B cell (primary cell): ENCODE results near the gene SLC10A4. TPM values are rescaled to one million over a fixed set of nuclear protein-coding genes. Genes with fewer than 3 reads are reported as not detected.

Experiments
- ATAC-seq: fragments of 200-7000 bp; cut with Tn5 transposase; one replicate; pipeline ENCODE4 v1.10.0; 2021; ENCODE audit warnings: low read depth, mild to moderate bottlenecking, moderate number of reproducible peaks, moderate library complexity
- CTCF ChIA-PET: fragments of 350-600 bp; sonication (Branson Sonifier 250); formaldehyde crosslinking; loops from one replicate; lab custom pipeline; 2021; ENCODE audit warnings: antibody characterized with exemption, inconsistent platforms; lab: Charles Lee
- POLR2A ChIA-PET: fragments of 350-600 bp; sonication (Branson Sonifier 250); formaldehyde crosslinking; loops from one replicate; lab custom pipeline; 2021; ENCODE audit warnings: antibody characterized with exemption; lab: Charles Lee
- DNase-seq: peaks from one replicate; pipeline ENCODE4 v3.0.0; 2013
- H2AFZ ChIP-seq: 2 replicates; pipeline ENCODE4 v1.6.1; 2012; ENCODE audit warnings: mild to moderate bottlenecking, low read depth, low read length; ENCODE audit not compliant: insufficient read depth, poor library complexity, severe bottlenecking
- H3K27ac ChIP-seq, 2 donors: 1 replicate in 1 of 2; 2 replicates in 1 of 2; pipeline ENCODE4 v1.5.1; 2012 to 2013; ENCODE audit warnings: low read length in 2 of 2, mild to moderate bottlenecking in 2 of 2, moderate library complexity in 1 of 2
- H3K27me3 ChIP-seq, 4 experiments: fragments of 200-600 bp in 1 of 4; sonication (generic) in 1 of 4; replicated peaks in 1 of 4; 1 replicate in 2 of 4; 2 replicates in 2 of 4; pipeline versions ENCODE4 v1.6.1 to v1.7.0; 2013 to 2016; ENCODE audit warnings: low read length in 3 of 4, mild to moderate bottlenecking in 2 of 4, mixed read lengths in 1 of 4, moderate library complexity in 1 of 4; ENCODE audit not compliant: insufficient read depth in 4 of 4, control insufficient read depth in 3 of 4; ENCODE audit errors: control extremely low read depth in 1 of 4
- H3K36me3 ChIP-seq, 2 experiments: replicated peaks in 1 of 2; 1 replicate in 1 of 2; 2 replicates in 1 of 2; pipeline versions ENCODE4 v1.6.1 to v1.7.1; 2013; ENCODE audit warnings: low read length in 1 of 2; ENCODE audit not compliant: insufficient read depth in 2 of 2, control insufficient read depth in 1 of 2; ENCODE audit errors: control extremely low read depth in 1 of 2, extremely low read depth in 1 of 2
- H3K4me1 ChIP-seq, 2 donors: fragments of 200-600 bp in 1 of 2; sonication (generic) in 1 of 2; 1 replicate in 1 of 2; 2 replicates in 1 of 2; pipeline versions ENCODE4 v1.5.1 to v1.6.1; 2013 to 2017; ENCODE audit warnings: low read length in 2 of 2; ENCODE audit not compliant: control insufficient read depth in 2 of 2, insufficient read depth in 2 of 2
- H3K4me2 ChIP-seq: replicated peaks from 2 replicates; pipeline ENCODE3; 2012; ENCODE audit warnings: mild to moderate bottlenecking, low read depth, low read length; ENCODE audit not compliant: poor library complexity, severe bottlenecking
- H3K4me3 ChIP-seq, 5 experiments: fragments of 200-600 bp in 1 of 5; sonication (generic) in 1 of 5; 1 replicate in 3 of 5; 2 replicates in 2 of 5; pipeline versions ENCODE4 v1.5.1 to v1.7.0; 2011 to 2016; ENCODE audit warnings: low read length in 4 of 5, mild to moderate bottlenecking in 4 of 5, low read depth in 2 of 5, control low read depth in 1 of 5, moderate library complexity in 1 of 5; ENCODE audit not compliant: insufficient read depth in 1 of 5; ENCODE audit errors: control extremely low read depth in 1 of 5, extremely low read depth in 1 of 5
- H3K79me2 ChIP-seq: fragments of 200-600 bp; sonication (generic); one replicate; pipeline ENCODE4 v1.6.0; 2016; ENCODE audit warnings: low read length; ENCODE audit not compliant: control insufficient read depth, insufficient read depth
- H3K9ac ChIP-seq: fragments of 200-600 bp; sonication (generic); 2 replicates; pipeline ENCODE4 v1.6.1; 2017; ENCODE audit warnings: mild to moderate bottlenecking, low read length, moderate library complexity
- H3K9me3 ChIP-seq, 3 donors: one replicate each; pipeline versions ENCODE4 v1.6.1 to v1.7.1; 2013; ENCODE audit warnings: low read length in 2 of 3; ENCODE audit not compliant: control insufficient read depth in 2 of 3, insufficient read depth in 1 of 3; ENCODE audit errors: control extremely low read depth in 1 of 3
- H4K20me1 ChIP-seq: 2 replicates; pipeline ENCODE4 v1.6.0; 2012; ENCODE audit warnings: mild to moderate bottlenecking, low read length; ENCODE audit not compliant: insufficient read depth, control insufficient read depth, poor library complexity, severe bottlenecking
- H3K27ac Mint-ChIP-seq: one replicate; pipeline ENCODE4 v1.8.0; 2021; ENCODE audit warnings: mixed read lengths
- H3K27me3 Mint-ChIP-seq: one replicate; pipeline ENCODE4 v1.8.0; 2021; ENCODE audit warnings: mixed read lengths
- H3K4me1 Mint-ChIP-seq: one replicate; pipeline ENCODE4 v1.8.0; 2021; ENCODE audit warnings: mixed read lengths
- H3K4me3 Mint-ChIP-seq: one replicate; pipeline ENCODE4 v1.8.0; 2021; ENCODE audit warnings: mixed read lengths
- H3K9me3 Mint-ChIP-seq: one replicate; pipeline ENCODE4 v1.8.0; 2022; ENCODE audit warnings: mixed read lengths; ENCODE audit not compliant: insufficient read depth
- EZH2 ChIP-seq: IDR thresholded peaks from 2 replicates; pipeline ENCODE4 v1.6.1; 2012; ENCODE audit warnings: borderline replicate concordance, low read depth, mild to moderate bottlenecking, moderate library complexity, low read length; ENCODE audit not compliant: insufficient read depth, poor library complexity, severe bottlenecking
- WGBS: methylation state at CpG from one replicate; pipeline ENCODE4 v1.1.5; 2013; ENCODE audit warnings: missing lambda C conversion rate; ENCODE audit not compliant: insufficient coverage; 5-methylcytosine and 5-hydroxymethylcytosine counted together
- intact Hi-C: fragments of 100-400 bp; cut with micrococcal nuclease; formaldehyde crosslinking; loops from one replicate; pipeline ENCODE4 v1.10.0; 2022
- polyA plus RNA-seq: library from polyadenylated mRNA; depleted of rRNA; stranded (reverse); fragments of >200 nt; gene quantifications from 2 replicates; pipeline ENCODE4 v1.2.3, GENCODE V29; 2012
- total RNA-seq, 2 donors: library from RNA; stranded (reverse); fragments of 120-200 nt in 1 of 2; gene quantifications; 1 replicate in 1 of 2; 2 replicates in 1 of 2; pipeline versions ENCODE4 v1.2.3 to v1.2.4, GENCODE V29; 2013 to 2022
- TF ChIP-seq, protein P1 (sequence below): fragments of 200-600 bp; IDR thresholded peaks from one replicate; pipeline ENCODE4 v1.8.0; 2022; ENCODE audit warnings: antibody characterized with exemption, mild to moderate bottlenecking

The SLC10A4 gene
- total and polyA plus RNA-seq, 2 donors (not counting 1 experiment from before 2014, with no cell fraction given) = 0.07 to 0.25 TPM

DNA sequence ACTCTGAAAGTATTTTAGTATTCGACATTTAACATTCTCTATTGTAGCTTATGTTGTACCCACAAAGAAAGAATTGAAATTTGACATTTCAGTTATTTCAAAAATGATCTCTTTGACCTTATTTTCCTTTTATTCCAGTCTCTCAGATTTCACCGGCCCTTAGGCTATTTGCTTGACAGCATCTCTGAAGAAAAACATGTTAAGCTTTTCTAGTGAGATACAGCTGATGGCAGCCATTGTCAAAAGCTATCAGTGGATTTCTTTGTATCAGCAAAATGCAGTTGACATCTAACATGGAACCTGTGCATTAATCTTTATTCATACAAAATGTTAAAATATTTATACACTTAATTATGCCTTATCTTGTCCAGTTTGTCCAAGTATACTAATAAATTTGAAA is 23.6 kb downstream of the SLC10A4 start:
- no peak overlapping the region for H3K4me3 Mint-ChIP-seq
- 100% methylated on average over 1 of the region's 2 CpGs for WGBS
- ATAC-seq (no peak), DNase-seq (no peak)
- H3K4me1 ChIP-seq = no peaks in the 10 kb centered on the region
- H3K27me3 Mint-ChIP-seq = no peaks in the 10 kb centered on the region
- no peak for TF ChIP-seq EZH2
- TF ChIP-seq, protein P1, sequence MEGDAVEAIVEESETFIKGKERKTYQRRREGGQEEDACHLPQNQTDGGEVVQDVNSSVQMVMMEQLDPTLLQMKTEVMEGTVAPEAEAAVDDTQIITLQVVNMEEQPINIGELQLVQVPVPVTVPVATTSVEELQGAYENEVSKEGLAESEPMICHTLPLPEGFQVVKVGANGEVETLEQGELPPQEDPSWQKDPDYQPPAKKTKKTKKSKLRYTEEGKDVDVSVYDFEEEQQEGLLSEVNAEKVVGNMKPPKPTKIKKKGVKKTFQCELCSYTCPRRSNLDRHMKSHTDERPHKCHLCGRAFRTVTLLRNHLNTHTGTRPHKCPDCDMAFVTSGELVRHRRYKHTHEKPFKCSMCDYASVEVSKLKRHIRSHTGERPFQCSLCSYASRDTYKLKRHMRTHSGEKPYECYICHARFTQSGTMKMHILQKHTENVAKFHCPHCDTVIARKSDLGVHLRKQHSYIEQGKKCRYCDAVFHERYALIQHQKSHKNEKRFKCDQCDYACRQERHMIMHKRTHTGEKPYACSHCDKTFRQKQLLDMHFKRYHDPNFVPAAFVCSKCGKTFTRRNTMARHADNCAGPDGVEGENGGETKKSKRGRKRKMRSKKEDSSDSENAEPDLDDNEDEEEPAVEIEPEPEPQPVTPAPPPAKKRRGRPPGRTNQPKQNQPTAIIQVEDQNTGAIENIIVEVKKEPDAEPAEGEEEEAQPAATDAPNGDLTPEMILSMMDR = no peak
- H3K9me3 Mint-ChIP-seq = no peaks in the 10 kb centered on the region
- no peaks in the 10 kb centered on the region for H3K9me3 ChIP-seq
- peaks cover 20 to 63% of the 10 kb centered on the region in 2 experiments for H3K36me3 ChIP-seq
- no peak overlapping the region for H3K27ac Mint-ChIP-seq
- H3K79me2 ChIP-seq = no peaks in the 10 kb centered on the region
- no peaks in the 10 kb centered on the region for H4K20me1 ChIP-seq
- intact Hi-C loops = no loop called here
- no peak overlapping the region for H2AFZ ChIP-seq
- H3K27ac ChIP-seq = no peak overlapping the region
- H3K27me3 ChIP-seq = no peaks in the 10 kb centered on the region
- H3K4me3 ChIP-seq = no peak overlapping the region
- POLR2A ChIA-PET = no interaction called here
- H3K9ac ChIP-seq = no peak overlapping the region
- CTCF ChIA-PET = interaction anchor here (0.6 kb wide), 1 partner anchor 21 kb away, joined by 3 read pairs; no protein-coding TSS in a partner anchor
- H3K4me2 ChIP-seq = no peak overlapping the region
- no peaks in the 10 kb centered on the region for H3K4me1 Mint-ChIP-seq

DNA sequence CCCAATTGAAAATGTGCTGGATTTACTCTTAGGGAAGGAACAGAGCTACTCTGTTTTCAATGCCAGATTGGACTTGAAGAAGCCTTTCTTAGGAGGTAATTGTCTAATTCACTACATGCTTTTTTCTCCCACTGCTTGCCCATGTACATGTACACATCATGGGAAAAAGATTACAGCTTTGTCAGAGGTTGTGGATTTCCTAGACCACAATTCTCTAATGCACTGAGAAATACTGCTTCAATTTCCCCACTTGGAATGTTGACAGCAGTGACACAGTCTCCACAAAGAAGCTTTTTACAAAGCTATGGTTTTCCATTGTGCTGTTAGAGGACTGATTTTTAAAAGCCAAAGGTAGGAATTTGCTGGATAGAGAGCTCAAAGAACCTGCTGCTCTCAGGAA is 26.4 kb downstream of the SLC10A4 start:
- TF ChIP-seq EZH2 = no peak
- TF ChIP-seq, protein P1 = no peak
- H3K4me3 Mint-ChIP-seq = no peak overlapping the region
- H3K9ac ChIP-seq = no peak overlapping the region
- H3K79me2 ChIP-seq = no peaks in the 10 kb centered on the region
- H3K27me3 Mint-ChIP-seq = no peaks in the 10 kb centered on the region
- CTCF ChIA-PET = interaction anchor here (0.6 kb wide), 1 partner anchor 1089 kb away, joined by 3 read pairs; no protein-coding TSS in a partner anchor
- DNase-seq = no peak
- ATAC-seq = no peak
- H3K4me1 Mint-ChIP-seq = no peaks in the 10 kb centered on the region
- no peaks in the 10 kb centered on the region for H3K4me1 ChIP-seq
- no peak overlapping the region for H2AFZ ChIP-seq
- peaks cover 29 to 79% of the 10 kb centered on the region in 2 experiments for H3K36me3 ChIP-seq
- POLR2A ChIA-PET = no interaction called here
- H3K27ac ChIP-seq = no peak overlapping the region
- no peaks in the 10 kb centered on the region for H4K20me1 ChIP-seq
- no peak overlapping the region for H3K27ac Mint-ChIP-seq
- intact Hi-C loops = no loop called here
- no peak overlapping the region for H3K4me2 ChIP-seq
- peaks cover 0 to 1% (median 0%) of the 10 kb centered on the region in 3 donors for H3K9me3 ChIP-seq
- no peaks in the 10 kb centered on the region for H3K27me3 ChIP-seq
- H3K9me3 Mint-ChIP-seq = no peaks in the 10 kb centered on the region
- H3K4me3 ChIP-seq = no peak overlapping the region
